GM21515 (cell line): ENCODE data around the gene FCHO1.

ENCODE experiments used
- ATAC-seq: cut with Tn5 transposase; IDR thresholded peaks from one replicate; pipeline ENCODE4 v1.9.1; 2021; ENCODE audit not compliant: unreplicated experiment

FCHO1 gene

GRCh38 chr19:17727843-17728242 lies 23.4 kb upstream of the FCHO1 start:
- no peak for ATAC-seq

DNA sequence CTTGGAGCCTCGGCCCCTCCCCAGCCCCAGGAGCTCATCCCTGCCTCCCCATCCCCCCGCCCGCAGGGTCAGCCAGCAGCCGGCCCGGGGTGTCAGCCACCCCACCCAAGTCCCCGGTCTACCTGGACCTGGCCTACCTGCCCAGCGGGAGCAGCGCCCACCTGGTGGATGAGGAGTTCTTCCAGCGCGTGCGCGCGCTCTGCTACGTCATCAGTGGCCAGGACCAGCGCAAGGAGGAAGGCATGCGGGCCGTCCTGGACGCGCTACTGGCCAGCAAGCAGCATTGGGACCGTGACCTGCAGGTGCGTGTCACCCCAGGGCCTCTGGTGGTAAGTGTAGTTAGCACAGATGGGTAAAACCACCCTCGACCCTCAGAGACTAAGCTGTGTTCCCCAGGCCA lies 18.1 kb upstream of the FCHO1 start:
- ATAC-seq = no peak

DNA sequence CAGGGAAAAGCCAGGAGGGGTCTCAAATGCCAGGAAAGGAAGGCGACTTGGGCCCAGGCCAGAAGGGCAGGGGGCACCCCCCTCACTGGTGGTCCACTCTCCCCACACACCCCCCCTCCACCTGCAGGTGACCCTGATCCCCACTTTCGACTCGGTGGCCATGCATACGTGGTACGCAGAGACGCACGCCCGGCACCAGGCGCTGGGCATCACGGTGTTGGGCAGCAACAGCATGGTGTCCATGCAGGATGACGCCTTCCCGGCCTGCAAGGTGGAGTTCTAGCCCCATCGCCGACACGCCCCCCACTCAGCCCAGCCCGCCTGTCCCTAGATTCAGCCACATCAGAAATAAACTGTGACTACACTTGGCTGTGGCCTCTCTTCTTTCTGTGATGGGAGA lies 17.1 kb upstream of the FCHO1 start:
- ATAC-seq = no peak

- ATAC-seq = no peak
Measured at GRCh38 chr19:17735410-17735809, 15.9 kb upstream of the FCHO1 start.

DNA sequence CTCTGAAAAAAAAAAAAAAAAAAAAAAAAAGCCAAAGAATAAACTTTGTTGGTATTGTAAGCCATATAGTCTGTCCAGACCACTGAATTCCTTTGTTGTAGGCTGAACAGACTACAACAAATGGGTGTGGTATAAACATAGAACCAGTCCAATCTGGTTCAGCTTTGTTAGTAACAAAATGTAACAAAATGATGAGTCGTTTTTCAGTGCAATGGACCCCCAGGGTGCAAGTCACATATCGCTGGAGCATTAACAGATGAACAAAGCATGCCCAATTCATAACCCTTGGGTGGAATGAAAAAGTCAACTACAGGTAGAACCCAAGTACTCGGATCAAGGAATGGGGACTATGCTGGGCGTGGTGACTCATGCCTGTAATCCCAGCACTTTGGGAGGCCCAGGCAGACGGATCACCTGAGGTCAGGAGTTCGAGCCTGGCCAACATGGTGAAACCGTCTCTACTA lies 13.6 kb upstream of the FCHO1 start:
- ATAC-seq = no peak

GRCh38 chr19:17739121-17739875 lies 12.0 kb upstream of the FCHO1 start:
- no peak for ATAC-seq

DNA sequence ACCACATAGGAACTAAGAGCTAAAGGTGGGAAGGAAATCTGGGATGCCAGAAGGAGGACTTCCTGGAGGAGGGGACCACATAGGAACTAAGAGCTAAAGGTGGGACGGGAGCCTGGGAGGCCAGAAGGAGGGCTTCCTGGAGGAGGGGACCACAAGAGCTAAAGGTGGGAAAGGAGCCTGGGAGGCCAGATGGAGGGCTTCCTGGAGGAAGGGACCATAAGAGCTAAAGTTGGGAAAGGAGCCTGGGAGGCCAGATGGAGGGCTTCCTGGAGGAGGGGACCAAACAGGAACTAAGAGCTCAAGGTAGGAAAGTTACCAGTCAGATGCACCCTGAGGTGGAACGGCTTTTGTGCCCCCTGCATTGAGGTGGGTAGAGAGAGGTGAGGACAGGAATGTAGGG lies 9.8 kb upstream of the FCHO1 start:
- no peak for ATAC-seq

GRCh38 chr19:17743874-17744580 lies 7.2 kb upstream of the FCHO1 start:
- no peak for ATAC-seq

GRCh38 chr19:17747205-17748098 lies 3.8 kb upstream of the FCHO1 start:
- ATAC-seq = peak; percentile 71

DNA sequence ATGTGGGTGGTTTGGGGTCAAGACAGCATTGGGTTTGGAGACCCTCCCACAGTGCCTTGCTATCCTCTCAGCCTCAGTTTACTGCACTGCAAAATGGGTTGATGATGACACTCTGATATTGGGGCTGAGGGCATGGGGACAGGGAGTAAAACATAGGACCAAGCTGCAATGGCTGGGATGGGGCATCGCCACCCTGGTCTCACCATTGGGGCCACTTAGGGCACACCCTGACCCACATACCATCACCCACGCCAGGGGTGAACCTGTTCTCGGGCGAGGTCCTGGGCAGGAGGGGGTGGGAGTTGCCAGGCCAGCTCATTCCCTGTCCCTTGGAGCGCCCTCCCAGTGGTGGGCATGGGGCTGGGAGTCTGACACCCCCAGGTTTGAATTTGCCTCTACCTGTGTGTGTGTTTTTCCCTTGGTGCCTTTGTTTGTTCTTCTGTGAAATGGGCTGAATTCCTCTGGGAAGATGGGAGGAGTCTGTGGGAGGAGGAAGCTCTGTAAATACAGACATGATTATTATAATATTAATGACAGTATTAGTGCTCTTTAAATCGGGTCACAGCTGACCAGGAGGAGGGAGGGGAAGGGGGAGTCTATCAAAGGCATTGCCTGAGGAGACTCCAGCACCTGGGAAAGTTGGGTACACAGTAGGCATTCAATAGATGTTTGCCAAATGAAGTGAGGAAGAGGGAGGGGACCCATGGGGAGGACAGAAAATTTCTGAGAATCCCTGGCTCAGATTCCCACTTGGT lies 2.2 kb upstream of the FCHO1 start:
- ATAC-seq = no peak

GRCh38 chr19:17749912-17750317 lies 1.4 kb upstream of the FCHO1 start:
- ATAC-seq = no peak

GRCh38 chr19:17751912-17752273 lies 616 bp downstream of the FCHO1 start:
- ATAC-seq = no peak

DNA sequence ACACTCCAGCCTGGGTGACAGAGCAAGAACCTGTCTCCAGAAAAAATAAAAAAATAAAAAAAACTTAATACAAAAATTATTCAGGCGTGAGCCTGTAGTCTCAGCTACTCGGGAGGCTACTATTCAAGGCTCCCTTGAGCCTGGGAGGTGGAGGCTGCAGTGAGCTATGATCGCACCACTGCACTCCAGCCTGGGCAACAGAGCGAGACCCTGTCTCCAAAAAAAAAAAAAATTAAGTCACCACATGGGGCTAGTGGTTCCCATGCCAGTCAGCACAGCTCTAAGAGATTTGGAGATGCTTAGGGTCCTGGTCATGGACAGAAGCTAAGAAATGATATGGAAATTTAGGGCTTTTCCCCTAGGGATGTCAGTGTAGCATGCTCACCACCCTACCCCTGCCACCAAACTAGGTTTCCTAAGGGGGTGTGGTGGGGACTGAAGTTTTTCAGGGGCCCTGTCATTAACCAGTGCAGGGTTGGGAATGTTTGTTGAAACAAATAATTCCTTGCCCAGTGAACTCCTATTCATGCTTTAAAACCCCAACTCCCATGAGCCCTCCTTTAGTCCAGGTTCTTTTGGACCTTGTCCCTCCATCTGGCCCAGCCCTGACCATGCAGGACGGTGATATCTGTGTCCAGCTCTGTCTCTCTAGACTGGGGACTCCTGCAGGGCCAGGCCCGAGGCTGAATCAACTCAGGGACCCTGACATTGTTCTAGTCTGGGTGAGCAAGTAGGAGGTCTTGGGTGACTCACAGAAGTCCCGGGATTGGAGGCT lies 1.8 kb downstream of the FCHO1 start:
- ATAC-seq = no peak

DNA sequence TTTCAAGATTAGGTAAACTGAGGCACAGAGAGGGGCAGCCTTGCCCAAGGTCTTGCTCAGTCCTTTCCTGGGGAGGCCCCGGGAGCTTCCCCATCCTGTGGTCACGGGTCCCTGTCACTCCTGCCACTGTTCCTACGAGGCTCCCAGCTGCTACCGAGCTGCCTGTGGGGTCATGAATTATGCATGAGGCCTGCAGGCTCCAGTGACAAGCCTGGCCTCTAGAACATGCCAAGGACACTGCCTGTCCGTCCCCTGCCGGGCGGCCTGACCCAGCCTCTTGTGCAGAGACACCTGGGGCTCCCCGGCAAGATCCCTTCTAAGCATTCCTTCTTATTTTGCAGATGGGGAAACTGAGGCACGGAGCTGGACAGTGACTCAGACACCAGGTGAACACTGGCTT lies 2.7 kb downstream of the FCHO1 start:
- ATAC-seq = no peak

DNA sequence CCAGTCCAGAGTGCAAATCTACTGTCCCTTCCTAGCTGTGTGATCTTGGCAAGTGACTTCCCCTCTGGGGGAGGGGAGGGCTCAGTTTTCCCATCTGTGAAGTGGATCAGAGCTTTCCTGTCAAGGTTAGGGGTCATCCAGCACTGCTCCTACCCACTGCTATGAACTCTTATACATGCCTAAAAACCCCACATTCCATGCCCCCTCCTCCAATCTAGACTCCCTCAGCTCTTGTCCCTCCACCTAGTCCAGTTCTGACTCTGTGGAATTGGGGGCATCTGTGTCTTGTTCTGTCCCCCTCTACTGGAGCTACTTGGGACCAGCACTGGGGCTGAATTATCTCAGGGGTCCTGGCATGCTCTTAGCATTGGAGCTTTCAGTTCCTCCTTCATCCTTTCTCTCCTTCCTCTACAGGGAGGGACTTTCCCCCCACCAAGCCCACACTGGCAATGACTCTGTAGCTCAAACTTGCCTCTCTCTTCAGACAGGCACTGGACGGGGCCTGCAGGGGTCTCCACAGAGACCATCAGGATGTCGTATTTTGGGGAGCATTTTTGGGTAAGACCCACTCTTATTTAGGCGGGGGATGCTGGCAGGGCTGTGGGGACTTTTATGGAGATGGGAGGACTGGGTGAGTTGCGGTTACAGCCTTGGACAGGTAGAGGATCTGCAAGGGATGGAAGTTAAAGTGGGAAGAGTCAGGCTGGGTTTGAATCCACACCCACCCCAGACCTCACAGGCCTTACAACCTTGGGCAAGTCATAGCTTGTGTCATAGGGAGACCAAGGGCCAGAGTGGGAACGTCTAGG lies 3.6 kb downstream of the FCHO1 start:
- peak; percentile 42 for ATAC-seq

DNA sequence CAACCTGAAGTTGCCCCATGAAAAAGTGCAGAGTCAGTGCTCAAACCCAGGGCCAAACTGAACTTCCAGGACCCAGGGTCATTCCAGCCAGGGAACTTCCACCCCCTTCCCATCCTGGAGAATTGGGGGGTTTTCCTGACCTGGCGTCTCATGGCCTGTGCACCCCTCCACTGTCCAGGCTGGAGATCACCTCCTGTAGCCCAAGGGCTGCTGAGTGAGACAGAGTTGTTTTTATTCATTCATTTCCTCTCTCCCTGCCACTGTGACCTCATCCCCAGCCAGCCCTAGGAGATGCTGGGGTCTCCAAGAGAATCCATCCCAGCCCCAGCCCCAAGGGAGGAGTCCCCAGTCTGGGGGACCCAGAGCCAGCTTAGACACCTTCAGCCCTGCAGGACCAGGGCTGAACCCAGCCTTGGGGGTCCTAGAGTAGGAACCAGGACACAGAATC lies 4.2 kb downstream of the FCHO1 start:
- no peak for ATAC-seq

GRCh38 chr19:17755977-17756670 lies 4.8 kb downstream of the FCHO1 start:
- no peak for ATAC-seq

- ATAC-seq = no peak
Measured at GRCh38 chr19:17757125-17757524, 5.8 kb downstream of the FCHO1 start.

- no peak for ATAC-seq
Measured at GRCh38 chr19:17758515-17758914, 7.2 kb downstream of the FCHO1 start.
